SHP77 (cell line): ENCODE measurements around the gene OR2T33.
"Not testable (repeated sequence)": the region's sequence is repeated elsewhere in the genome, so short reads cannot be mapped to it uniquely, and the experiment has no call there.

ENCODE experiments used
- DNase-seq, 2 experiments: peaks; one replicate each; lab custom pipeline; 2025; lab: John Stamatoyannopoulos, UW

OR2T33 gene, protein sequence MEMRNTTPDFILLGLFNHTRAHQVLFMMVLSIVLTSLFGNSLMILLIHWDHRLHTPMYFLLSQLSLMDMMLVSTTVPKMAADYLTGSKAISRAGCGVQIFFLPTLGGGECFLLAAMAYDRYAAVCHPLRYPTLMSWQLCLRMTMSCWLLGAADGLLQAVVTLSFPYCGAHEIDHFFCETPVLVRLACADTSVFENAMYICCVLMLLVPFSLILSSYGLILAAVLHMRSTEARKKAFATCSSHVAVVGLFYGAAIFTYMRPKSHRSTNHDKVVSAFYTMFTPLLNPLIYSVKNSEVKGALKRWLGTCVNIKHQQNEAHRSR

DNA sequence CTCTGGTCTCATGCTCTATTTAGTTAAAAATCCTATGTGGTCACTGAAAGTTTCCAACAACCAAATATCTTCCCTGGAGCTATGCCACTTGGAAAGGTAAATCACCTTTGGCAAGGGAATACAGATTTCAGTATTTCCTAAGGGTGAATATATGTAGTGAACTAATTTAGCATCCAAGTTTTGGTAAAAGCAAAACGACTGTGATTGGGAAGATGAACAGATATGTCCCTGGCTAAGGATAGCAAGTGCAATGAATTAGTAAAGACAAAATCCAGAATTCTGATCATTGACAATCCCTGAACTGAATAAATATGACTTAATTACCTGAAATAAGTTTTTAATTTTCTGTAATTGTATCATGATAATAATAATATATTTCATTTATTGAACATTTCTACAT is at the start of gene OR2T33:
TSS of gene OR2T33 (minus strand) at position 101 of the 400 bp plus-strand sequence. CDS start 4,162 bp downstream, outside the sequence.
- DNase-seq, result no peak

DNA sequence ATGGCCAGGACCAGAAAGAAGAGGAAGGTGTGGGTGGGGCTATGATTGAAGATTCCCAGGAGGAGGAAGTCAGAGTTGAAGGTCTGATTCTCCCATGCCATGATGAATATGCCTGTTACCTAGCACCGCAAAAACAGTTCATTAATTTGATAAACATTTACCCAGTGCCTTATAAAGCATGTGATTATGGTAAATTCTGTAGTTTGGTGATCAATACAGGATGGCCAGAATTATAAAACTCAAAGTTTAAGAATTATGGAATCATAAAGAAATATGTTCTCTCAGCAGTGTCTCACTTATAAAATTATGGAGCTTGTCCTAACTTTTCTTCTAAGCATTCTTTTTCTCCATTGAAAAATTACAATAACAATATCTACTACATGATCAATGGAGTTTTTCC is 46.7 kb upstream of the OR2T33 start, which contains the start of gene OR2M7:
TSS of gene OR2M7 (minus strand) at position 101 of the 400 bp plus-strand sequence. CDS start at position 101, 0 bp downstream.
- no peak for DNase-seq

DNA sequence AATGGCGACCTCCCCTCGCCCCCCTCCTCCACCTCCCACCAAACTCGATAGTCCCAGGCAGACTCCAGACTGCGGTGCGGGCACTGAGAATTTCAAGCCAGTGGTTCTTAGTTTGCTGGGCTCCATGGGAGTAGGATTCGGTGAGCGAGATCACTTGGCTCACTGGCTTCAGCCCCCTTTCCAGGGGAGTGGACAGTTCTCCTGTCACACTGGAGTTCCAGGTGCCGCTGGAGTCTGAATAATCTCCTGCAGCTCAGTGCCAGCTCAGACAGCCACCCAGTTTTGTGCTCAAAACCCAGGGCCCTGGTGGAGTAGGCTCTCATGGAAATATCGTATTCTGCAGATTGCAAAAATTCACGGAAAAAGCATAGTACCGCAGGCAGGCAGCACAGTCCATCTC is 39.0 kb upstream of the OR2T33 start:
- no peak for DNase-seq

DNA sequence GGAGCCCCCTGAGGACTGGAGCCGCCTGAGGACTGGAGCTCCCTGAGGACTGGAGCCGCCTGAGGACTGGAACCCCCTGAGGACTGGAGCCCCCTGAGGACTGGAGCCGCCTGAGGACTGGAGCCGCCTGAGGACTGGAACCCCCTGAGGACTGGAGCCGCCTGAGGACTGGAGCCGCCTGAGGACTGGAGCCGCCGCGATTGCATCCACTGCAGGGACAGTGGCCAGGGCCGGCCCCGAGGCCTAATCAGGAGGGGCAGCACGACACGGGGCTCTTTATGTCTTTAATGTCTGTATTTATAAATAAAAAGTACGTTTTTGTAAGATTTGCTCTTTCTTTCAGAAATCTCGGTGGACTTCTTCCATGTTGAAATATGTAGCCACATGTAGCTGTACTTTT is 29.0 kb upstream of the OR2T33 start:
- not testable (repeated sequence) for DNase-seq

DNA sequence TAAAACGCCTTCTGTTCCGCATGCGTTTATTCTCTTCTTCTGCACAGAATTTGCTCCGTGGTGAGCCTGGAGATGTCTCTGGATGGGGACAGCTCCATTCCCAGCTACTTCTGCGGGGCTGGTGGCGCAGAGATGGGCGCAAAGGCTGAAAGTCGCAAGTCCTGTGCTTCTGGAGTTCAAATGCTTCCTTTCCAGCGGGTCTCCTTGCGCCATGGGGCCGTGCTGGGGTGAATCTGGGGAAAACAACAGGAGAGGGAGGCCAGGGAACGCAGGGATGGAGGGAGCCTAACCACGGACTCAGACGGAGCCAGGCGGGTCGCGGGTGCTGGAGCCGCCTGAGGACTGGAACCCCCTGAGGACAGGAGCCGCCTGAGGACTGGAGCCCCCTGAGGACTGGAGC is 28.3 kb upstream of the OR2T33 start:
- no peak for DNase-seq

DNA sequence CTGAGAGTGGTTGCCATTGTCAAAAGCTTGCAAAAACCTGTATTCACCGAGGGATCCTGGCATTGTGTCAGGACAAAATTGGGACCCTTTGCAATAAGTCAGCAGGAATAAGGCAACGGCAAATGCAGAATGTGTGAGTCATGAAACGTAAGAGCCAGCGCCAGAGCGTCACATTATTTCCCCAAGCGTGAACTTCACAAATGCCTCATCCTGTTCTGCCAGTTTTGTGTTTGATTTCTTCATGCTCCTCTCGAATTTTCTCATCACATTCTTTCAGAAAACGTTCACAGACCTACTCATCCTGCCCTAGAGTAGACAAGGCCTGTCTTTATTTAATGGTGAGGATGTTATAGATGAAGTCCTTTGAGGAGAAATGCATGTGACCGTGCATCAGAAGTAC is 27.9 kb upstream of the OR2T33 start:
- not testable (repeated sequence) for DNase-seq

DNA sequence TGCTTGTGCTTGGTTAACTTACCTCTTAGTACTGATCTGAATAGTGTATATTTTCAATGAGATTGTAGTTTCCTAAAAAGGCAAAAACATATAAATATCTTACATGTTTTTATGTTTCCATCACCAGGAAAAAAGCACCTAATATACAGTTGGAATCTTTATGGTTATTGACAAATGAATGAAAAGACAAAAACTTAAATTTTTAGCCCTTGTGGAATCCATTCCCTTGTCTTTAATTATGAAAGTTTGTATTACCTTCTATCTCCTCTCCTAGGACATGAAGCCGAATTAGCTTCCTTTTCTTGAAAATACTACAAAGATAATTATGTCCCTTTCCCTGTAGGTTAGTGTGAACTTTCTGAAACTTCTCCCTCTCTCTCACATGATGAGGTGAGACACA is 25.5 kb upstream of the OR2T33 start, which contains the start of gene OR2T12:
TSS of gene OR2T12 (minus strand) at position 101 of the 400 bp plus-strand sequence. CDS start 7,846 bp downstream, outside the sequence.
- DNase-seq, result no peak

DNA sequence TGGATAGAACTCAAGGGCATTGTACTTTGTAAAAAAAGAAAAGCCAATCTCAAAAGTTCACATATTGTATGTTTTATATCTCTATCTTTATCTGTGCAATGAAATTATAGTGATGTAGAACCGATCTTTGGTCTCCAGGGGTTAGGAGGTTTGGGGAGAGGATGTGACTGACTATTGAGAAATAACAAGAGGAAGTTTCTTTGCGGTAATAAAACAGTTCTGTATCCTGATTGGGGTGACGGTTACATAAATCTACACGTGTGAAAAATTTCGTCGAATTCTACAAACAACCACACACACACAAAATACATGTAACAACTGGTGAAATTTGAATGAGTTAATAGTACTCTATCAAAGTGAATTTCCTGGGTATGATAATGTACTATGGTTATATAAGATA is 10.6 kb upstream of the OR2T33 start:
- no peak for DNase-seq

DNA sequence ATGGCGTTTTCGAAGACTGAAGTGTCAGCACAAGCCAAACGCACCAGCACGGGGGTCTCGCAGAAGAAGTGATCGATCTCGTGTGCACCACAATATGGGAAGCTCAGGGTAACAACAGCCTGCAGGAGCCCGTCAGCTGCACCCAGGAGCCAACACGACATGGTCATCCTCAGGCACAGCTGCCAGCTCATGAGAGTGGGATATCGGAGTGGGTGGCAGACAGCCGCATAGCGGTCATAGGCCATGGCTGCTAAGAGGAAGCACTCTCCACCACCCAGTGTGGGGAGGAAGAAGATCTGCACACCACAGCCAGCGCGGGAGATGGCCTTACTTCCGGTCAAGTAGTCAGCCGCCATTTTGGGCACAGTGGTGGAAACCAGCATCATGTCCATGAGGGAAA is 4.6 kb downstream of the OR2T33 start:
- not testable (repeated sequence) for DNase-seq

DNA sequence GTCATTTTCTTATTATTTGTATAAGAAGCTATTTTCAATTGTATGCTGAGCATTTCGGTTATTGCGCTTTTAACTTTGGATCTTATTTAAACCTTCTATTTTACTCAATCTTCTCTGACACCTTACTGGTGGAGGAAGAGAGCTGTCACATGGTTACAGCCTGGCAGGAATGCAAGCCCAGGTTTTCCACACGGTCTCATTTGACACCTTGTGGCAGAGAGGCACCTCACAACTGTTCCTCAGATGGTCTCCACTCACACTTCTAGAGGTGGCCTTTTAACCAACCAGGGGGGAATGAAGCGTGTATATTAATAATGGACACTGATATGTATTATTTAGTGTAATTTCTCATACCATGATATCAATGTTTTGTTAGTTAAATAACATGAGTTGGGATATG is 9.6 kb downstream of the OR2T33 start:
- peak in 1 of 2 experiments; percentile 10 for DNase-seq

DNA sequence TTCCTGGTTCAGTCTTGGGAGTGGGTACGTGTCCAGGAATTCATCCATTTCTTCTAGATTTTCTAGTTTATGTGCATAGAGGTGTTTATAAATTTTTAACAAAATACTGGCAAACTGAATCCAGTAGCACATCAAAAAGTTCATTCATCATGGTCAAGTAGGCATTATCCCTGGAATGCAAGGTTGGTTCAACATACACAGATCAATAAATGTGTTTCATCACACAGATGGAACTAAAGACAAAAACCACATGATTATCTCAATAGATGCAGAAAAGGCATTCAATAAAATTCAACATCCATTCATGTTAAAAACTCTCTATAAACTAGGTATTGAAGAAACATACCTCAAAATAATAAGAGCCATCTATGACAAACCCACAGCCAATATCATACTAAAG is 18.5 kb downstream of the OR2T33 start:
- DNase-seq, result not testable (repeated sequence)

DNA sequence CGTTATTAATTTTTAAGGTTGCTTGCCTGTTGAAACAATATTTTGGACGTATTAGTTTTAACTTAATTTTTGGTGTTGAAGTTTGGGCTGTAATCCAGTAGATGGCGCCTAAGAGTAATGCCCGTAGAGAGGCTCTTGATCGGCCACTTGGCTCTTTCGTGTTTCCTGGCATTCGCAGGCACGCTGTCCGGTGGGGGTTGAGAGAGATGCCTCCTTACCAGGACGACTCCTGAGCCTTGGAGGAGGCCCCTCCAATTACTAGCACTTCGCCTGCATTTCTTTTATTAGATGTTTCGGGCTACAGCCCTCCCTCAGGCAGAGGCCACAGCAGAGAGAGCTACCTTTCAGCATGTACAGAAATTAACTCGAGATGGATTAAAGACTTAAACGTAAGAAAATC is 34.6 kb downstream of the OR2T33 start:
- DNase-seq, result peak; percentile 52 to 63

DNA sequence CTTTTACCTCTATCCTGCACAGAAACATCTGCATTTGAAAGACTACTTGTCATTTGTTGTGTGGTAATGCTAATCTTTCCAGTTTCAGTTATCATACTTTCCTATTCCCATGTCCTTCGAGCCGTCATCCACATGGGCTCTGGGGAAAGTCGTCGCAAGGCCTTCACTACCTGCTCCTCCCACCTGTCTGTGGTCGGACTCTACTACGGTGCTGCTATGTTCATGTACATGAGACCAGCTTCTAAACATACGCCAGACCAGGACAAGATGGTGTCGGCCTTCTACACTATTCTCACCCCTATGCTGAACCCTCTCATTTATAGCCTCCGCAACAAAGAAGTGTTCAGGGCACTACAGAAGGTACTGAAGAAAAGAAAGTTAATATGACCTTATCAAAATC is 38.3 kb downstream of the OR2T33 start:
- no peak for DNase-seq

DNA sequence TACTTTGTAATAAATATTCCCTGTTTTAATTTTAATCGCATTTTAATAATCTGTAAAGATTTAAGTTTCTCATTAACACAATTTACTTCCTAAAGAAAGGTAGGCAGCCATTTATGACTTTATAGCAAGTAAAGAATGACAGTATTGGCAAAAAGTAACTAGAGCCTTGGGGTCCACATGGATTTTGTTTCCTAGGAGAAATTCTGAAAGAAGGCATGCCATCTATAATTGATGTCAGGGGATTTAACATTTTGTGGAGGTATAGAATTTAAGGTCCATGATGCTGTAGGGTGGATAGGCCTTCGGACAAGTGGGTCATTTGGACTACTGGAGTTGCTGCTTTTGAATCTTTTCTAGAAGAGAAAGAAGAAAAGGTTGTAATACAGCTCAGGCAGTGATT is 46.7 kb downstream of the OR2T33 start, which contains the start of gene OR2M4:
TSS of gene OR2M4 (plus strand) at position 301 of the 400 bp plus-strand sequence. CDS start 7,512 bp downstream, outside the sequence.
- DNase-seq, result no peak

DNA sequence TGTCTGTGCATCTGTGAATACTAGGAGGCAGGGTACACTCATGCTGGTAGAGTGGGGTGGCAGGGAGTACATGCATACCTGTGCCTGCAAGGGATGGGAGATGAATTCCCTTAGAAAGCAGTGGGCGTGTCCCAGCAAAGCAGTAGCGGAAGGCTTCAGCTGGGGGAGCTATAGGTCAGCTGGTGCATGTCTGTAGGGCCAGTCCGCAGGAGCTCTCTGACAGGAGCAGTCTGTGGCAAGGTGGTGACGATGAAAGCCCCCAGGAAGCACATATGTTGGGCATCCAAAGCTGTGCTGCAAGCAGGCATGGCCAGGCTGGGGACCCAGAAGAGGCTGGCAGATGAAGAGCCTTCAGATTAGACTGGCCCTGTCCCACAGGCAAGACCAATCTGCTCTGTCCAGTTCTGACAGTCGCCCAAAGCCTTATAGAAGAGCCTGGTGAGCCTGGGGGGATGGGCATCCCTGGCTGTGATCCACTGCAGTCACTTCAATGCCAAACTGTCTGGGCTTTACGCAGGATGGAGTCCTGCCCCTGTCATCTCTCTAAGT is 48.3 kb downstream of the OR2T33 start:
- no peak for DNase-seq

DNA sequence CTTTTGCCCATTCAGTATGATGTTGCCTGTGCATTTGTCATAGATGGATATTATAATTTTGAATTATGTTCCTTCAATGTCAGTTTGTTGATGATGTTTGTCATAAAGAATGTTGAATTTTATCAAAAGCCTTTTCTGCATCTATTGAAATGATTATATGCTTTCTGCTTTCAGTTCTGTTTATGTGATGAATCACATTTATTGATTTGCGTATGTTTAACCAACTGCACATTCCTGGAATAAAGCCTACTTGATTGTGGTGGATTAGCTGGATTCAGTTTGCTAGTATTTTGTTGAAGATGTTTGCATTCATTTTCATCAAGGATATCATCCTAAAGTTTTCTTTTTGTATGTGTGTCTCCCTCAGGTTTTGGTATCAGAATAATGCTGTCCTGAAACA is 52.2 kb downstream of the OR2T33 start:
- no peak for DNase-seq
